ENCODE measurements around the gene PGA5.

DNA sequence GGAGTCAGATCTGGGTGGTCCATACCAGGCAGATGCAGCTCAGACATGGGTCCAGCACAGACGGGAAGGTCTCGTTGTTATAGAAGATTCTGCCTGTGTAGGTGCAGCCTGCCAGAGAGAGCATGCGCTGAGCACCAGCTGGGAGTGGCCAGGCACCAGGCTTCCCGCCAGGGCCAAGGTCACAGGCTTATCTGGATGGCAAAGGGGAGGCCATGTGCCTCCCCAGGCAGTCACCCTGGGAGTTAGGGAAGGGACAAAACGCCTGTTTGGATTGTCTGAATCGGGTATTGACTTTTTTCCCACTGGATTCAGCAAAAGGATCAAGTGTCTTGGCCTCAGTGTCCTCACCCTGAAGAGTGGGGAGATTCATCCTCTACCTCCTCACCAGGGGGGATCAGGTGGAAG, 26.5 kb downstream of the PGA5 start:
- TF ChIP-seq, protein P1, sequence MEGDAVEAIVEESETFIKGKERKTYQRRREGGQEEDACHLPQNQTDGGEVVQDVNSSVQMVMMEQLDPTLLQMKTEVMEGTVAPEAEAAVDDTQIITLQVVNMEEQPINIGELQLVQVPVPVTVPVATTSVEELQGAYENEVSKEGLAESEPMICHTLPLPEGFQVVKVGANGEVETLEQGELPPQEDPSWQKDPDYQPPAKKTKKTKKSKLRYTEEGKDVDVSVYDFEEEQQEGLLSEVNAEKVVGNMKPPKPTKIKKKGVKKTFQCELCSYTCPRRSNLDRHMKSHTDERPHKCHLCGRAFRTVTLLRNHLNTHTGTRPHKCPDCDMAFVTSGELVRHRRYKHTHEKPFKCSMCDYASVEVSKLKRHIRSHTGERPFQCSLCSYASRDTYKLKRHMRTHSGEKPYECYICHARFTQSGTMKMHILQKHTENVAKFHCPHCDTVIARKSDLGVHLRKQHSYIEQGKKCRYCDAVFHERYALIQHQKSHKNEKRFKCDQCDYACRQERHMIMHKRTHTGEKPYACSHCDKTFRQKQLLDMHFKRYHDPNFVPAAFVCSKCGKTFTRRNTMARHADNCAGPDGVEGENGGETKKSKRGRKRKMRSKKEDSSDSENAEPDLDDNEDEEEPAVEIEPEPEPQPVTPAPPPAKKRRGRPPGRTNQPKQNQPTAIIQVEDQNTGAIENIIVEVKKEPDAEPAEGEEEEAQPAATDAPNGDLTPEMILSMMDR (conservative IDR thresholded peaks at IDR 0.05 in 1 of 2, IDR thresholded peaks at IDR 0.05 in 1 of 2; ENCODE audit: extremely low read depth in 1 of 2, insufficient read depth in 1 of 2, low read depth in 1 of 2, low read length in 2 of 2): no peak
- no peak for TF ChIP-seq EZH2 (IDR thresholded peaks at IDR 0.05; ENCODE audit: borderline replicate concordance, low read length)

All from mammary epithelial cell (primary cell).